Smooth muscle cell (in vitro differentiated cells): ENCODE results near the gene DMPK. TPM values are rescaled to one million over a fixed set of nuclear protein-coding genes. Genes with fewer than 3 reads are reported as not detected.
"Not testable (repeated sequence)": the region's sequence is repeated elsewhere in the genome, so short reads cannot be mapped to it uniquely, and the experiment has no call there.

Source experiments
- DNase-seq: peaks from one replicate; lab custom pipeline; 2025; ENCODE audit not compliant: unreplicated experiment; lab: John Stamatoyannopoulos, UW
- H2AFZ ChIP-seq: fragments of 200-600 bp; sonication (generic); 2 replicates; pipeline ENCODE4 v1.6.0; 2016; ENCODE audit warnings: antibody characterized with exemption, low read depth, mild to moderate bottlenecking
- H3F3A ChIP-seq: fragments of 200-600 bp; sonication (generic); 2 replicates; pipeline ENCODE4 v1.6.0; 2017; ENCODE audit warnings: antibody characterized with exemption, low read depth
- H3K27ac ChIP-seq: fragments of 200-600 bp; sonication (generic); 2 replicates; pipeline ENCODE4 v1.5.1; 2016; ENCODE audit warnings: low read depth, mild to moderate bottlenecking
- H3K27me3 ChIP-seq: fragments of 200-600 bp; sonication (generic); 2 replicates; pipeline ENCODE4 v1.6.1; 2016; ENCODE audit warnings: low read depth, mild to moderate bottlenecking
- H3K36me3 ChIP-seq: fragments of 200-600 bp; sonication (generic); 2 replicates; pipeline ENCODE4 v1.5.1; 2016; ENCODE audit warnings: low read depth
- H3K4me1 ChIP-seq: fragments of 200-600 bp; sonication (generic); 2 replicates; pipeline ENCODE4 v1.5.1; 2016; ENCODE audit warnings: low read depth
- H3K4me2 ChIP-seq: fragments of 200-600 bp; sonication (generic); 2 replicates; pipeline ENCODE4 v1.6.0; 2016; ENCODE audit warnings: mild to moderate bottlenecking
- H3K4me3 ChIP-seq: fragments of 200-600 bp; sonication (generic); 2 replicates; pipeline ENCODE4 v1.5.1; 2016; ENCODE audit warnings: mild to moderate bottlenecking
- H3K79me2 ChIP-seq: fragments of 200-600 bp; sonication (generic); 2 replicates; pipeline ENCODE4 v1.6.0; 2016; ENCODE audit warnings: low read depth, mild to moderate bottlenecking
- H3K9ac ChIP-seq: fragments of 200-600 bp; sonication (generic); 2 replicates; pipeline ENCODE4 v1.6.0; 2016; ENCODE audit warnings: low read depth
- H3K9me3 ChIP-seq: fragments of 200-600 bp; sonication (generic); replicated peaks from 2 replicates; pipeline ENCODE4 v1.5.1; 2016; ENCODE audit warnings: low read depth
- H4K20me1 ChIP-seq: fragments of 200-600 bp; sonication (generic); 2 replicates; pipeline ENCODE4 v1.6.0; 2016; ENCODE audit warnings: low read depth
- WGBS: methylation state at CpG from one replicate; pipeline ENCODE4 v1.1.7; 2016; ENCODE audit warnings: low lambda C conversion rate; 5-methylcytosine and 5-hydroxymethylcytosine counted together
- polyA plus RNA-seq: library from polyadenylated mRNA; unstranded; fragments of >200 nt; fragmentation: Nextera tagmentation; extraction: Ambion mirVana; gene quantifications from 2 replicates; pipeline ENCODE4 v1.2.1, GENCODE V29; 2016
- total RNA-seq: library from RNA; depleted of rRNA; stranded (reverse); fragments of >200 nt; gene quantifications from 2 replicates; pipeline ENCODE4 v1.2.3, GENCODE V29; 2014
- TF ChIP-seq, protein P1 (sequence below): fragments of 200-600 bp; sonication (generic); IDR thresholded peaks from 2 replicates; pipeline ENCODE4 v1.5.1; 2017; ENCODE audit warnings: borderline replicate concordance, mild to moderate bottlenecking, antibody characterized with exemption; ENCODE audit not compliant: insufficient read depth, poor library complexity, severe bottlenecking

DMPK gene
- total and polyA plus RNA-seq, 2 experiments from 2014 or later: 23.6 to 32.7 TPM

DNA sequence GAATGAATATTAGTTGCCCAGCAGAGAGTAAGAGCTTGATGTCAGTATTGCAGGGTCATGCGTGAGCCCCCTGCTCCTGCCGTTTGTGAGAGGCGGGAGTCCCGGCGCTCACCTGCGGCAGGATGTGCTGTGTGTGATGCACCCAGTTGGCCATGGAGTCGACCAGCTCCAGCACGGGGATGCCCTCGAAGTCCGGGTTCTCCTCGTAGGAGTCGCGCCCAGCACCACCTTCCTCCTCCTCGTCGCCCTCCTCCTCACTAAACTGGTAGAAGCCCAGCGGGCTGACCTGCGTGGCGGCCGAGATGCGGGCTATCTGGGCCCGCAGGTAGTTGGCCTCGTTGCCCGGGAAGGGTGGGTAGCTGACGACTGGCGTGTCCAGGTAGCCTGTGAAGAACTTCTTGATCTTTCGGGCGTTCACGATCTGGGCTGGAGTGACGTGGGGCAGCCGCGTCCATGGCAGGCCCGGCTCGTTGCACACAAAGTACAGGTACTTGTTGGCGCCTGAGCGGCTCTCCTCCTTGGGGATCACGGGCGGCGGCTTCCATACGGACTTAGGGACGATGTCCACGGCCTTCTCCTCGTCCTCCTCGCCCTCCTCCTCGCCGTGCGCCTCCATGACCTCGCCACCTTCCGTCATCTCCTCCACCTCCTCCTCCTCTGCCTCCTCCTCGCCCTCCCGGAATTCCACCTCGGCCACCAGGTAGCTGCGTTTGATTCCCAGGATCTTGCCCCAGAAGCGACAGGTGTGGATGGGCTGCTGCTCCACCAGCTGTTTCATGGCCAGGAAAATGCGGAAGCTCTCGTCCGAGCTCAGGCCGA lies 22.1 kb upstream of the DMPK start:
- no peak for DNase-seq

DNA sequence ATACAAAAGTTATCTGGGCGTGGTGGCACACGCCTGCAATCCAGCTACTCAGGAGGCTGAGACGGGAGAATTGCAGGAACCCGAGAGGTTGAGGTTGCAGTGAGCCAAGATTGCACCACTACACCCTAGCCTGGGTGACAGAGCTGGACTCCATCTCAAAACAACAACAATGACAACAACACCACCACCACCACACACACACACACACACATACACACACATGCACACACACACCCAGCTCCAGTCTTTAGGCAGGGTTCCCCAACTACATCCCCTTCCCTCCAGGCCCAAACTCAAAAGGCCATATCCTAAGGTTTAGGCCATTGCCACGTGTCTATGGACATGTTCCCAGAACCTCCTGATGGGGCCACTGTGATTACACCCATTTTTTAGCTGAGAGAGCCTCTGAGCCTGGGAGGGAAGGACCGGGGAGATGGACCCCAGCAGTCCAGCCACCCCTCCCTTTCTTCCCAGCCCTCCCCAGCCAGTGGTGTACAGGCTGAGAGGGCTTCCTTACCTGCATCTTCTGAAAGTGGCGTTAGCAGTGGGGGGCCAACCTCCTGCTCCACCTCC lies 19.4 kb upstream of the DMPK start:
- H3K4me2 ChIP-seq: no peak overlapping the region
- H3K9ac ChIP-seq: no peak overlapping the region
- DNase-seq: no peak
- peaks cover 7% of the 10 kb centered on the region for H3K4me1 ChIP-seq
- no peak overlapping the region for H3K4me3 ChIP-seq
- H3K27me3 ChIP-seq: no peaks in the 10 kb centered on the region
- H3K27ac ChIP-seq: no peak overlapping the region
- H3F3A ChIP-seq: peaks cover 9% of the 10 kb centered on the region
- no peaks in the 10 kb centered on the region for H3K36me3 ChIP-seq
- no peak overlapping the region for H2AFZ ChIP-seq
- H3K9me3 ChIP-seq: no peaks in the 10 kb centered on the region
- 94% methylated on average over 7 of the region's 7 CpGs for WGBS
- TF ChIP-seq, protein P1, sequence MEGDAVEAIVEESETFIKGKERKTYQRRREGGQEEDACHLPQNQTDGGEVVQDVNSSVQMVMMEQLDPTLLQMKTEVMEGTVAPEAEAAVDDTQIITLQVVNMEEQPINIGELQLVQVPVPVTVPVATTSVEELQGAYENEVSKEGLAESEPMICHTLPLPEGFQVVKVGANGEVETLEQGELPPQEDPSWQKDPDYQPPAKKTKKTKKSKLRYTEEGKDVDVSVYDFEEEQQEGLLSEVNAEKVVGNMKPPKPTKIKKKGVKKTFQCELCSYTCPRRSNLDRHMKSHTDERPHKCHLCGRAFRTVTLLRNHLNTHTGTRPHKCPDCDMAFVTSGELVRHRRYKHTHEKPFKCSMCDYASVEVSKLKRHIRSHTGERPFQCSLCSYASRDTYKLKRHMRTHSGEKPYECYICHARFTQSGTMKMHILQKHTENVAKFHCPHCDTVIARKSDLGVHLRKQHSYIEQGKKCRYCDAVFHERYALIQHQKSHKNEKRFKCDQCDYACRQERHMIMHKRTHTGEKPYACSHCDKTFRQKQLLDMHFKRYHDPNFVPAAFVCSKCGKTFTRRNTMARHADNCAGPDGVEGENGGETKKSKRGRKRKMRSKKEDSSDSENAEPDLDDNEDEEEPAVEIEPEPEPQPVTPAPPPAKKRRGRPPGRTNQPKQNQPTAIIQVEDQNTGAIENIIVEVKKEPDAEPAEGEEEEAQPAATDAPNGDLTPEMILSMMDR: no peak
- H3K79me2 ChIP-seq: no peaks in the 10 kb centered on the region
- H4K20me1 ChIP-seq: no peaks in the 10 kb centered on the region

More for the DNA sequence above, 22.1 kb upstream of the DMPK start:
- TF ChIP-seq, protein P1: no peak
- Histone ChIP-seq H3K79me2 (no peaks in the 10 kb centered on the region), H3K4me3 (no peak overlapping the region), H2AFZ (no peak overlapping the region), H3K36me3 (no peaks in the 10 kb centered on the region), H3K4me1 (peaks cover 4% of the 10 kb centered on the region), H4K20me1 (no peaks in the 10 kb centered on the region), H3K9ac (no peak overlapping the region), H3K4me2 (no peak overlapping the region), H3K9me3 (no peaks in the 10 kb centered on the region), H3K27ac (no peak overlapping the region), H3K27me3 (no peaks in the 10 kb centered on the region), H3F3A (peaks cover 7% of the 10 kb centered on the region)
- WGBS: 94% methylated on average over 51 of the region's 57 CpGs

DNA sequence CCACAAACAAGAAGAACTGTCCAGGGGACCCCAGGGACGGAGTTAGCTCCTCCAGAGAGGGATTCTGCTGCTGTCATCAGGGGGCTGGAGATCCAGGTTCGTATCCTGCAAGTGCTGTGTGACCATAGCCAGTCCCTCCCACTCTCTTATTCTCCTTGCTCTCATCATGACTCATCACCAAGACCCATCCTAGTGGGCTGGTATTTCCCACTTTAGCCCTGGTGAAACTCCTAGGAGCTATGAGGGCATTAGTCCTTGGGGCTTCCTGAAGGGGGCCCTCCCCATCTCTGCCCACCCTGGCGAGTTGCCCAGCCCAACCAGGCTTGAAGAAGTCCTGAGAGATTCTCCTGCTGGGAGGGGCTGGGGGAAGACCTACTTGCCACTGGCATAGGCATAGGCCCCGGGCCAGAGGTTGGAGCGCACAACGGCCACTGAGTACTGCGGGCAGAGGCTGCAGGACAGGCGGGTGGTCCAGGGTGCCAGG lies 17.8 kb upstream of the DMPK start:
- no peaks in the 10 kb centered on the region for H4K20me1 ChIP-seq
- H3K4me1 ChIP-seq: peaks cover 7% of the 10 kb centered on the region
- DNase-seq: no peak
- H3K9me3 ChIP-seq: no peaks in the 10 kb centered on the region
- H3K9ac ChIP-seq: no peak overlapping the region
- no peaks in the 10 kb centered on the region for H3K36me3 ChIP-seq
- peak overlapping the region; percentile 36 for H3K27ac ChIP-seq
- no peaks in the 10 kb centered on the region for H3K27me3 ChIP-seq
- no peaks in the 10 kb centered on the region for H3K79me2 ChIP-seq
- 71% methylated on average over 8 of the region's 8 CpGs for WGBS
- TF ChIP-seq, protein P1: no peak
- no peak overlapping the region for H3K4me2 ChIP-seq
- H3F3A ChIP-seq: peaks cover 9% of the 10 kb centered on the region
- H2AFZ ChIP-seq: no peak overlapping the region
- H3K4me3 ChIP-seq: no peak overlapping the region

DNA sequence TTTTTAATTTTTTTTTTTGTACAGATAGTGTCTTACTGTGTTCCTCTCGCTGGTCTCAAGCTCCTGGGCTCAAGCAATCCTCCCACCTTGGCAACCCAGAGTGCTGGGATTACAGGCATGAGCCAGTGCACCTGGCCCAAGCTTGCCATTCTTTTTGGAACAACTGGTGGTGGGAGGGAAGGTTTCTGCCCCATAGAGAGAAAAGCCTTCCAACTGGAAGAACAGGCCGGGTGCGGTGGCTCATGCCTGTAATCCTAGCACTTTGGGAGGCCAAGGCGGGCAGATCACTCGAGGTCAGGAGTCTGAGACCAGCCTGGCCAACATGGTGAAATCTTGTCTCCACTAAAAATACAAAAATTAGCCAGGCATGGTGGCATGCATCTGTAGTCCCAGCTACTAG lies 17.3 kb upstream of the DMPK start:
- not testable (repeated sequence) for H3K27me3 ChIP-seq, H3F3A ChIP-seq, H3K9me3 ChIP-seq, H3K4me1 ChIP-seq, H3K36me3 ChIP-seq, DNase-seq, H3K79me2 ChIP-seq, H2AFZ ChIP-seq, H3K4me3 ChIP-seq, H3K9ac ChIP-seq, H4K20me1 ChIP-seq
- Histone ChIP-seq H3K4me2 (peak overlapping the region; percentile 56), H3K27ac (peak overlapping the region; percentile 36)
- 82% methylated on average over 5 of the region's 5 CpGs for WGBS
